Mesothelial cell of epicardium (in vitro differentiated cells): ENCODE results near the gene SELENOM. TPM values are rescaled to one million over a fixed set of nuclear protein-coding genes. Genes with fewer than 3 reads are reported as not detected.

ENCODE experiments used
- DNase-seq, 2 experiments: peaks; one replicate each; pipeline ENCODE4 v3.0.0; 2021; ENCODE audit warnings: low spot score in 2 of 2; ENCODE audit not compliant: unreplicated experiment in 2 of 2
- H3K27ac Mint-ChIP-seq: 2 replicates; pipeline ENCODE4 v1.8.0; 2021; ENCODE audit warnings: mixed read lengths
- H3K27me3 Mint-ChIP-seq: 2 replicates; pipeline ENCODE4 v1.8.0; 2021; ENCODE audit warnings: low read depth, mixed read lengths
- H3K36me3 Mint-ChIP-seq: 2 replicates; pipeline ENCODE4 v1.8.0; 2021; ENCODE audit warnings: mixed read lengths
- H3K4me1 Mint-ChIP-seq: 2 replicates; pipeline ENCODE4 v1.8.0; 2021; ENCODE audit warnings: mixed read lengths
- H3K4me3 Mint-ChIP-seq: 2 replicates; pipeline ENCODE4 v1.8.0; 2021; ENCODE audit warnings: mild to moderate bottlenecking, moderate library complexity, mixed read lengths
- H3K9me3 Mint-ChIP-seq: 2 replicates; pipeline ENCODE4 v1.8.0; 2021; ENCODE audit warnings: mixed read lengths
- CTCF ChIP-seq: fragments of 200-600 bp; sonication (generic); IDR thresholded peaks from one replicate; pipeline ENCODE4 v1.5.0; 2021; ENCODE audit warnings: antibody characterized with exemption; ENCODE audit not compliant: unreplicated experiment
- total RNA-seq: library from RNA; stranded (reverse); gene quantifications from 3 replicates; pipeline ENCODE4 v1.2.1, GENCODE V29; 2021

Gene SELENOM
- total RNA-seq, 1 donor from 2014 or later: 40.9 TPM

GRCh38 chr22:31105282-31105929 lies 2.0 kb downstream of the SELENOM start:
- Mint-ChIP-seq H3K27me3 (peaks cover 2% of the 10 kb centered on the region), H3K27ac (no peak overlapping the region), H3K4me1 (peaks cover 6% of the 10 kb centered on the region), H3K4me3 (peak overlapping the region; percentile 71), H3K36me3 (peaks cover 5% of the 10 kb centered on the region), H3K9me3 (no peaks in the 10 kb centered on the region)
- no peak for DNase-seq
- TF ChIP-seq CTCF: peak; percentile 0

GRCh38 chr22:31104869-31105268 lies 2.5 kb downstream of the SELENOM start:
- no peak for DNase-seq
- H3K9me3 Mint-ChIP-seq: no peaks in the 10 kb centered on the region
- H3K4me1 Mint-ChIP-seq: peaks cover 6% of the 10 kb centered on the region
- TF ChIP-seq CTCF: peak; percentile 31
- H3K27ac Mint-ChIP-seq: no peak overlapping the region
- peaks cover 2% of the 10 kb centered on the region for H3K27me3 Mint-ChIP-seq
- H3K4me3 Mint-ChIP-seq: no peak overlapping the region
- H3K36me3 Mint-ChIP-seq: peaks cover 5% of the 10 kb centered on the region

GRCh38 chr22:31103899-31104694 lies 3.3 kb downstream of the SELENOM start:
- Mint-ChIP-seq H3K4me1 (peaks cover 6% of the 10 kb centered on the region), H3K27ac (no peak overlapping the region), H3K4me3 (no peak overlapping the region), H3K9me3 (no peaks in the 10 kb centered on the region), H3K36me3 (peaks cover 5% of the 10 kb centered on the region), H3K27me3 (peaks cover 2% of the 10 kb centered on the region)
- no peak for TF ChIP-seq CTCF
- no peak for DNase-seq

- H3K4me1 Mint-ChIP-seq: peaks cover 6% of the 10 kb centered on the region
- no peak overlapping the region for H3K4me3 Mint-ChIP-seq
- TF ChIP-seq CTCF: no peak
- H3K36me3 Mint-ChIP-seq: peaks cover 9% of the 10 kb centered on the region
- no peaks in the 10 kb centered on the region for H3K9me3 Mint-ChIP-seq
- no peak overlapping the region for H3K27ac Mint-ChIP-seq
- no peak for DNase-seq
- H3K27me3 Mint-ChIP-seq: peaks cover 2% of the 10 kb centered on the region
These were observed 4.3 kb downstream of the SELENOM start for GRCh38 chr22:31103111-31103510.

- no peak for TF ChIP-seq CTCF
- H3K36me3 Mint-ChIP-seq: peaks cover 9% of the 10 kb centered on the region
- no peak for DNase-seq
- no peaks in the 10 kb centered on the region for H3K9me3 Mint-ChIP-seq
- peaks cover 2% of the 10 kb centered on the region for H3K27me3 Mint-ChIP-seq
- peaks cover under 1% of the 10 kb centered on the region for H3K4me1 Mint-ChIP-seq
- no peak overlapping the region for H3K4me3 Mint-ChIP-seq
- H3K27ac Mint-ChIP-seq: no peak overlapping the region
These were observed 4.8 kb downstream of the SELENOM start for GRCh38 chr22:31102441-31103081.
